HUES48 (cell line): ENCODE measurements around the gene RNF144A.
"Not testable (repeated sequence)": the region's sequence is repeated elsewhere in the genome, so short reads cannot be mapped to it uniquely, and the experiment has no call there.

Experiments used
- H3K27ac ChIP-seq: one replicate; pipeline ENCODE4 v1.7.0; 2013; ENCODE audit warnings: low read depth, low read length, inconsistent platforms
- H3K27me3 ChIP-seq: 2 replicates; pipeline ENCODE4 v1.6.1; 2013; ENCODE audit warnings: mild to moderate bottlenecking, low read length; ENCODE audit not compliant: control insufficient read depth, insufficient read depth
- H3K36me3 ChIP-seq: 2 replicates; pipeline ENCODE4 v1.6.1; 2013; ENCODE audit warnings: low read length; ENCODE audit not compliant: control insufficient read depth, insufficient read depth
- H3K4me1 ChIP-seq: 2 replicates; pipeline ENCODE4 v1.6.1; 2013; ENCODE audit warnings: mild to moderate bottlenecking, low read length; ENCODE audit not compliant: control insufficient read depth, insufficient read depth
- H3K4me3 ChIP-seq: 2 replicates; pipeline ENCODE4 v1.5.1; 2013; ENCODE audit warnings: mild to moderate bottlenecking, low read depth, low read length
- H3K9ac ChIP-seq: 2 replicates; pipeline ENCODE4 v1.6.1; 2013; ENCODE audit warnings: mild to moderate bottlenecking, low read depth, low read length, moderate library complexity
- H3K9me3 ChIP-seq: 2 replicates; pipeline ENCODE4 v1.6.1; 2013; ENCODE audit warnings: low read length; ENCODE audit not compliant: control insufficient read depth, insufficient read depth

Gene RNF144A

GRCh38 chr2:6930923-6931647 lies 13.9 kb downstream of the RNF144A start:
- H3K27me3 ChIP-seq, result no peaks in the 10 kb centered on the region
- H3K4me1 ChIP-seq, result peaks cover 21% of the 10 kb centered on the region
- H3K36me3 ChIP-seq, result no peaks in the 10 kb centered on the region
- H3K27ac ChIP-seq, result no peak overlapping the region
- no peaks in the 10 kb centered on the region for H3K9me3 ChIP-seq
- H3K9ac ChIP-seq, result no peak overlapping the region
- no peak overlapping the region for H3K4me3 ChIP-seq

GRCh38 chr2:6931753-6932152 lies 14.5 kb downstream of the RNF144A start:
- no peaks in the 10 kb centered on the region for H3K9me3 ChIP-seq
- H3K27ac ChIP-seq, result no peak overlapping the region
- H3K4me1 ChIP-seq, result peaks cover 21% of the 10 kb centered on the region
- H3K27me3 ChIP-seq, result no peaks in the 10 kb centered on the region
- H3K4me3 ChIP-seq, result no peak overlapping the region
- H3K9ac ChIP-seq, result no peak overlapping the region
- no peaks in the 10 kb centered on the region for H3K36me3 ChIP-seq

- H3K36me3 ChIP-seq, result no peaks in the 10 kb centered on the region
- peaks cover 25% of the 10 kb centered on the region for H3K4me1 ChIP-seq
- H3K9ac ChIP-seq, result no peak overlapping the region
- H3K27ac ChIP-seq, result no peak overlapping the region
- H3K9me3 ChIP-seq, result no peaks in the 10 kb centered on the region
- H3K27me3 ChIP-seq, result no peaks in the 10 kb centered on the region
- no peak overlapping the region for H3K4me3 ChIP-seq
Observed at GRCh38 chr2:6932206-6932605, 15.0 kb downstream of the RNF144A start.

- no peak overlapping the region for H3K9ac ChIP-seq
- no peak overlapping the region for H3K27ac ChIP-seq
- no peaks in the 10 kb centered on the region for H3K9me3 ChIP-seq
- no peaks in the 10 kb centered on the region for H3K27me3 ChIP-seq
- no peaks in the 10 kb centered on the region for H3K36me3 ChIP-seq
- peaks cover 32% of the 10 kb centered on the region for H3K4me1 ChIP-seq
- H3K4me3 ChIP-seq, result no peak overlapping the region
Observed at GRCh38 chr2:6932828-6933227, 15.6 kb downstream of the RNF144A start.

GRCh38 chr2:6933911-6934310 lies 16.7 kb downstream of the RNF144A start:
- no peak overlapping the region for H3K9ac ChIP-seq
- H3K27me3 ChIP-seq, result no peaks in the 10 kb centered on the region
- H3K9me3 ChIP-seq, result no peaks in the 10 kb centered on the region
- no peak overlapping the region for H3K27ac ChIP-seq
- no peaks in the 10 kb centered on the region for H3K36me3 ChIP-seq
- H3K4me1 ChIP-seq, result peaks cover 38% of the 10 kb centered on the region
- no peak overlapping the region for H3K4me3 ChIP-seq

GRCh38 chr2:6934345-6934744 lies 17.1 kb downstream of the RNF144A start:
- Histone ChIP-seq H3K36me3 (no peaks in the 10 kb centered on the region), H3K27me3 (no peaks in the 10 kb centered on the region), H3K4me3 (no peak overlapping the region), H3K9me3 (no peaks in the 10 kb centered on the region), H3K27ac (no peak overlapping the region), H3K9ac (no peak overlapping the region), H3K4me1 (peaks cover 42% of the 10 kb centered on the region)

- Histone ChIP-seq H3K27ac (no peak overlapping the region), H3K4me3 (no peak overlapping the region)
Observed at GRCh38 chr2:6934758-6935651, 17.8 kb downstream of the RNF144A start.

GRCh38 chr2:6935652-6936020 lies 18.4 kb downstream of the RNF144A start:
- not testable (repeated sequence) for H3K36me3 ChIP-seq, H3K9ac ChIP-seq, H3K4me3 ChIP-seq, H3K27ac ChIP-seq, H3K27me3 ChIP-seq, H3K9me3 ChIP-seq
- H3K4me1 ChIP-seq, result peaks cover 54% of the 10 kb centered on the region

More at GRCh38 chr2:6934758-6935651, 17.8 kb downstream of the RNF144A start:
- no peaks in the 10 kb centered on the region for H3K9me3 ChIP-seq
- peaks cover 48% of the 10 kb centered on the region for H3K4me1 ChIP-seq
- no peaks in the 10 kb centered on the region for H3K36me3 ChIP-seq
- no peak overlapping the region for H3K9ac ChIP-seq
- no peaks in the 10 kb centered on the region for H3K27me3 ChIP-seq

- Histone ChIP-seq H3K9ac (no peak overlapping the region), H3K27ac (no peak overlapping the region), H3K9me3 (no peaks in the 10 kb centered on the region), H3K4me1 (peaks cover 48% of the 10 kb centered on the region), H3K27me3 (no peaks in the 10 kb centered on the region), H3K4me3 (no peak overlapping the region), H3K36me3 (no peaks in the 10 kb centered on the region)
Observed at GRCh38 chr2:6937157-6937556, 19.9 kb downstream of the RNF144A start.

GRCh38 chr2:6937582-6937981 lies 20.4 kb downstream of the RNF144A start:
- Histone ChIP-seq H3K4me3 (no peak overlapping the region), H3K36me3 (no peaks in the 10 kb centered on the region), H3K27ac (no peak overlapping the region), H3K9ac (no peak overlapping the region), H3K27me3 (no peaks in the 10 kb centered on the region), H3K4me1 (peaks cover 46% of the 10 kb centered on the region), H3K9me3 (no peaks in the 10 kb centered on the region)

GRCh38 chr2:6939071-6939470 lies 21.9 kb downstream of the RNF144A start:
- Histone ChIP-seq H3K9ac (no peak overlapping the region), H3K9me3 (no peaks in the 10 kb centered on the region), H3K27me3 (no peaks in the 10 kb centered on the region), H3K4me1 (peaks cover 39% of the 10 kb centered on the region), H3K4me3 (no peak overlapping the region), H3K36me3 (no peaks in the 10 kb centered on the region), H3K27ac (no peak overlapping the region)
